Medulla oblongata (tissue), 1 donor: Measurements from ENCODE around the gene RBM8A.

Experiments used
- DNase-seq: peaks from one replicate; pipeline ENCODE4 v3.0.0-alpha.2; 2015; ENCODE audit errors: extremely low spot score

RBM8A gene

DNA sequence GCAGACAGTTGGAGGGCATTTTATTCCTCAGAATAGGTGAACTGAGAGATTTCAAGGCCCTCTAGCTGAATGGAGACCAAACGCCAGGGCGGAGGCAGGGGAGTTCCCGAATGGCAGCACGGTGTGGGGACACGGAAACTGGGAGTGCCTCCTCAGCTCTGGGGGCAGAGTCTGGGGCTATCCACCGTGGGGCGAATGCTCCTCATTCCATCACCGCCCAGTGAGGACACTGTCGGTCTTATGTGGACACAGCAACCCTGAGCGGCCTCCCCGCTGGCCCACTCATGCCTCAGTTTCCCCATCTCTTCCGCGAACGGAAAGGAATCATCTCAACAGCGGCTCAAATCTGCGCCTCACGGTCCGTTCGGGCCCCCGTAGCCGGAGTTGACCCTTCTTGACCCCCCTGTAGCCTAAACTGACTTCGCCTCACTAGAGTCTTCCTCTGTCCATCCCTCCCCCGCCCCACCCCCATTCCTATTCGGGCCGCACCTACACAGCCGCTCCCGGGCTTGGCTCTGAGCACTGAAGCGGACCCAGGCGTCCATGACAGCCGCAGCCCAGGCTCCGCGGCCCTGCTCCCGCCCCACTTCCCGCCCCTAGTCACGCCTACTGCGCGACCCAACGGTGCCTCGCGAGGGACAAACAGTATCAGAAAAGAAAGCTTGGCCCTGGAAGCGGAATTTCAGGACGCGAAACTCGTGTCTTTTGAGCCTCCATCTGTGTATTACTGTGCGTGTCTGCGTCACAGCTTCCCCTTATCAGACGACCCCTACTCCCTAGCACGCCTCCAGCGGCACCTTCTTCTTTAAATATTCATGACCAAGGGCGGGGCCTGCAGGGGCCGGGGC, 8.9 kb downstream of the RBM8A start, which contains the start of gene PEX11B:
TSS of gene PEX11B (minus strand) at position 574 of the 848 bp plus-strand sequence. CDS start at position 545, 29 bp downstream.
- DNase-seq = peak; percentile 93

DNA sequence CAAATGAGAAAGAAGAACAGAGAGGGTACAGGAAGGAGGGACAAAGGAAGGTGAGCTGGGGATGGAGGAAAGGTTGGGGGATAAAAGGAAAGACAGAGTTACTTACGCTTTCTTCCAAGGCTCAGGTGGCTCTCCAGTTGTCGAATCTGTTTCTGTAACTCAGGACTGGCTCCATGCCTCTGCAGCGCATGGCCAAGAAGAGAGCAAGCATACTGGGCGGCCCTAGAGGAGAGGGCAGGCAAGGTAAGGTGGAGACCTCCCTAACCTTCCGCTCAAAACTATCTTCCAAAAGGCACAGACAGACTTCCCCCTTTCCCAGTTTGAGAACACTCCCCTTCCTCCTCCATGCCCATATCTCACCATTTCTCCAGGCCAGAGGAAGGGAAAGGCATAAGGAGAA, 9.7 kb downstream of the RBM8A start:
- no peak for DNase-seq

DNA sequence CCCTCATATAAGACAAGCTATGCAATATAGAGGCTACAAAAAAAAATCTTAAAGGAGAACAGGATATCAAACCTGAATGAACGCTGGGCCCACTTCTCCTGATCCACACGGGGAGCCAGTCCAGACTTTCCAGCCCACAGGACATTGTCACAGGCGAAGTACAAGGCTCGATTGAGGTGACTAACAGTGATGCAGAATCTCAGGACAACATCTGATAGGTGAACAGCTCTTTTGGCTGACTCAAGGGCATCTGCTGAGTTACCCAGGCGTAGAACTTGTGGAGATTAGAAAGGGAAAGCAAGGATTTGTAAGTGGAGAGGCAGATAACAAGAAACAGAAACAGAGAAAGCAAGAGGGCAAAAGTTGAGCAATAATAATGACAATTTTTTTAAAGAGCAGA, 10.5 kb downstream of the RBM8A start:
- no peak for DNase-seq

DNA sequence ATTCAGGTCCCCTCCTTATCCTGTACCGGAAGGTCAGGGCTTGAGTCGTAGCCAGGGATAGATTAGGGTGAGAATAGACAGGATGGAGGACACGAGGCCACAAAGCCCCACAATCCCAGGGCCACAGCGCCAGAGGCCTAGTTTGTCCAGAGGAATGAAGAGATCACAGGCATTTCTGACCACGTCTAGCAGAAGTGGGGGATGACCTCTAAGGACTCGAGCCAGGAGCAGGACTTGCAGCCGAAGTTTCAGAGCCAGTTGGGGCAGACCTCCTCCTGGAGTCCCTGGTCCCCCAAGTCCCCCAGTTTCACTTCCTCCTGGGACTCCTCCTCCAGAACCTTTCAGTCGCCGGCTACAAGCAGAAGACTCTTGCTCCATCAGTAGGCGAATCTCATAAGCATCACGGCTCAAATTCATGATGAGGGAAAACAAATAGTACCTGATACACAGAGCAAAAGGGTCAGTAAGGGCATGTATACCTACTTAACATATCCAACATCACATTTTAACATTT, 15.1 kb downstream of the RBM8A start:
- DNase-seq = no peak

DNA sequence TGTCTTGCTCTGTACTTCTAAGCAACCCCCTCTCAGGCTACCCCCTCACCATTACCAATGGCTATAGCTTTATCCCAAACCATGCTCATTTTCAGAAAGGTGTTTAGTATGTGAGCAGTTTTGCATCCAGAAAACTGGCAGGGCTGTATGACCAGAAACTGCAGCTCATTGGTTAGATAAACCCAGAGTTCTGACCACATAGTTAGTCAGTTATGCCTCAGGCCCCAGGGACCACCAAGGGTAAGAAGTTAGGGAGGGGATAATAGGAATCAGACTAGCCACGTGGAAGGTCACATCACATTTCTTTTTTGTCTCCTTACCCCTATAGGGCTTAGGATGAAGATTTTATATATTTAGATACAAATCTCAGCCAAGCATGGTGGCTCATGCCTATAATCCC, 18.6 kb downstream of the RBM8A start:
- no peak for DNase-seq

DNA sequence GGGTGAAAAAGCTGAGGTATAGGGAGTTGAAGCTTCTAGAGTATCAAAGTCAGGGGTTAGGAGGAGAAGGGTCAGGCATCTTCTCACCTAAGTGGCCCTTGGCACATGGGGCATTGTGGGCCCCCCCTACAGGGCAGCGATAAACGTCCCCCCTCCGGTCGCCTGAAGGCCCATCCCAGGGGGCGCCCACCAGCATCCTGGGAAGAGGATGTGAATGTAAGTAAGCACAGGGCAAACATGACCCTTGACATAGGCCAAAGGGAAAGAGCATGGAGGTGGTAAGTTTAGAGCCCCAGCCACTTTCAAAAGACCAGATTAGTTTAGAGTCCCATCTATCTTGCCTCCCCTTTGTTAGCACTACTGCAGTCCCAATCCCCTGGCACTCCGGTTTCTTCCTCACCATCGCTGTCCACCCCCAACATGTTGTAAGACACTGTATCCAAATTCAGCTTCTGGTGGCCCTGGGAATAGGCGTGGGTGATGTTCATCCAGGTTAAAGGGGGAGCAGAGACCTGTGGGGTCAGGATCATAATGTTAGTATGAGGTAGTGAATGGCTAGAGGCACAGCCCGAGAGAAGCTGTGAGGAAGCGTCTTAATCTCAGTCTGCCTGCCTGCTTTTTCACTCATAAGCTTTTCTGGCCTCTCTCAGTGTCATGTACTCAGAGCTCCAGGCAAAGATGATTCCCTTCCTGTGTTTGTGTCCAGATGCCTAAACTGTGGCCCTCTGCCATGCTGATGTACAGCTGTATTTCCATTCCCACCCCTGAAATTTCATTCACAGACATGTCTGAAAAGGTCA, 20.1 kb downstream of the RBM8A start:
- no peak for DNase-seq

DNA sequence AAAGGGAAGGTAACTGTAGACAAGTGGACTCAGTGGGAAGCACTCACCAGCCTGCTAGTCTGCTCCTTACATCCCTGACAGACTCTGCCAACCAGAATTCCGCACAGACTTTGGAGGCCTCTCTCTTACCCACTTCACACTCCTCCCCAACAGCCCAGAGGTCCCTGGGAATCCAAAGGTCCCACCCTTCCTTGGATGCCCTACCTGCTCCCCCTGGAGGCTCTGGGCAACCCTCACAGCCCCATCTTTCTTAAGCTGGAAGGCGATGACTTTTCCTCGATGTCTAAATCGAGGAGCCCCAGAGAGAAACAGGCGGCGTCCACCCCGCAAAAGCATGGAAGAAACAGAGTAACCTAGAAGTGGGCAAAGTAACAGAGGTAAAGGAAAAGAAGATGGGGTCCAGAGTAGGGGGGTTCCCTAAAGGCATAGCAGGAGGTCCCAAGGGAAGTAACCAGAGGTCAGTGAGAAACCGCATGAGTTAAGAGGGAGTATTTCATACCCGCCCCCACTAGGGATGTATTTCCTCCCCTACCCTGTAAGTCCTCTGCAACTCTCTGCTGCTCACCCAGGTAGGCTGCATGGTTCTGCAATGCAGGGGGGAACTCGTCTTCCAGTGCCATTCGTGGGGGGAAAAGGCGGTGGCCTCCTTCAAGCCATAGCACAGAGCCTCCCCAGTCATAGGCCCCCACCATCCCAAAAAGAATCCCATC, 25.8 kb downstream of the RBM8A start:
- no peak for DNase-seq

DNA sequence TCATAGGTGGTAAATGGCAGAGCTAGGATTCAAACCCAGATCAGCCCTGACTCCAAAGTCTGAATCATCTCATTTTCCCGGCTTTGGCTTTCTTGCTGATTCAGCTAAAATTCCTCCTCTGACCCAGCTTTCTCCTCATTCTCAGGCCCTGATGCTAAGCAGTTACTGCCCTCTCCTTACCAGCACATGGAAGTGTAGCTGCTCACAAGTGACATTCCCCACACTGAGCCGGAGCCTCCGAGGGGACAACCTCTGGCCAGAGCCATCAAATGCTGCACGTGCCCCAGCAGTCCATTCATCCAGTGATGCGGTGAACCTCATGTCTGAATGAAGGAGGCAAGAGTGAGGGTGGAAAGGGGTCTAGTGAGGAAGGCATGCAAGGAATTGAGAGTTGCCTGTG, 28.5 kb downstream of the RBM8A start:
- no peak for DNase-seq

DNA sequence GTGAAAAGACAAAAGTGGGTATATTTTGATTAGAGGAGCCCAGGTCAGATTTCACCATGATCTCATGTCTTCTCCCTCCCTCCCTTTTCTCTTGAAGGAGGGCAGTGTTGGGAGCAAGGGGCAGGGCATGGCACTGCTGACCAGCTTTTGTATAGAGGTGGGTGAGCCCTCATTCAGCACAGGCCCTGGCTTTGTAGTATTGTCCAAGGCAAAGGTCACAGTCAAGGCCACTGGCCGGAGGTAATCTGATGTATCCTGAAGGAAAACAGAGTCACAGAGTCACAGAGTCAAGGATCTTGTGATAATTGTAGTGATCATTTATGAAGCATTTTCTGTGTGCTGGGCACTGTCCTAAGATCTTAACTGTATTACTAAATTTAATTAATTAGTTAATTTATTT, 29.3 kb downstream of the RBM8A start:
- no peak for DNase-seq

DNA sequence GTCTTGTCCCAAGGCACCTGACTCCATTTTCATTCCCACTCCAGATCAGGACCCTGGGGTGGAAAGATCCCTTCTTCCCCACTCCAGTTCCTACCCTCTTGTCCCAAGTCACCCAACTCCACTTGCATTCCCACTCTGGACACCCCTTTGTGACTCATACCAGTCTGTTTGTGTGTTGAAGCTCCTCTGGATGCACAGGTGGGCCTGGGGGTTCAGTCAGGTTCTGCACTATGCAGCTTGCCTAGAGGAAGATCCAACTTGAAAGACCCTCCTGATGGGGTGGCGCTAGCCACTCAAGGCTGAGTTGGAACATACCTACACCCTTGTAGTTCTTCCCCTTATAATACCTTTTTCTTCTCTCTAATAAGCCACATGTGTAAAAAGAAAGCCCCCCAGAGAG, 31.8 kb downstream of the RBM8A start:
- DNase-seq = no peak

DNA sequence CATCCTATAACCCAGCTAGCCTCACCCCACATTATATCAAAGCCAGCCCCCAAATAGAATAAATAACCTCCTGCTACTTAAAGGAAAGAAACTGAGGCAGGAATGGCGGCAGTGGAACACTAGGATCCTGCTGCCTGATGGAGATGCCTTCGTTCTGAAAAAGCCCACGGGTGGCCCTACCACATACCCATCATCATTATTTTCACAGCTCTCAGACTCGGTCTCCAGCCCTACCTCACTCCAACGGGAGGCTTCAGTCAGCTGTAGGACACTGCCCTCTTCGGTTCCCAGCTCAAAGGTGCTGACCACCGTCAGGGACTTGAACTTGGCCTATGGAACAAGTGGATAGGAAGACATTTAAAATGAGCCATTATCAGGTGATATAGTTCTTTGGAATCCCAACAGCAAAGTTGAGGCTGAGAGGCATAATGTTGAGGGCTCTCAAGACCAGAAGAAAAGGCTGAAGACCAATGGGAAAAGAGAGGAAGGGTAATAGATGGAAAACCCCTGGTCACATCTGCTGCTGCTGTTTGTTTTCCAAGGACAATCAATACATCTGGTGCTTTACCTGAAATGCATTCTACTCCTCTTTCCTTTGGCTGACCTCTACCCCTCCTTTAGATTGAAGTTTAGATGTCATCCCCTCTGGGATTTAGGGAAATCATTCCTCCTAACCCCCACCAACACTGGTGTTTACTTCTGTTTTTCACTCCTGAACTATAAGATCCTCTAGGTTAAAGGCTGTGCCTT, 33.8 kb downstream of the RBM8A start:
- DNase-seq = no peak

DNA sequence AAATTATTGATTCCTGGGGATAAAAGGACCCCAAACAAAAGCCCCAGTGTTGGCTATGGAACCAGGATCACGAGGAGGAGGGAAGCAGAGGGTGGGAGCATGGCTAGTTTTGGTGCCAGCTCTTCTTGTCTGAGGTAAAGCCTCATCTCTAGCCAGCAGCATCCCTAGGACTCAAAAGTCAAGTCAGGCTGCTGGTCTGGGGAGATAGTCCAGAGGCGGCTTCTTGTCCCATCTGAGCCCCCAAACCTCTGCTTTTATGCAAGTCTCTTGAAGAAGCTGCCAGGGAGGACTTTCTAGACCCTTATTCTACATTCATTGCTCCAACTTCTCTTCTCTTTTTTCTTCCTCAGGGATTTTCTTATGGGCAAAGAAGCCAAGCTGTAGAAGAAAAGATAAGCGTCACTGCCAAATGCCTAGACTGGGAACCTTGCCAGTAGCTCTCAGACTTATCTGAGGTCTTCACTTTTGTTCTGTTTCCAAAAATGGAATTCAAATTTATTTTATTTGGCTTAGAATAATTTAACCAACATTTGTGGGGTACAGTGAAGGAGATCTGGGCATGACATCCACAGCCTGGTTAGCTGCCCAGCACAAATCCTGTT, 34.7 kb downstream of the RBM8A start:
- no peak for DNase-seq

DNA sequence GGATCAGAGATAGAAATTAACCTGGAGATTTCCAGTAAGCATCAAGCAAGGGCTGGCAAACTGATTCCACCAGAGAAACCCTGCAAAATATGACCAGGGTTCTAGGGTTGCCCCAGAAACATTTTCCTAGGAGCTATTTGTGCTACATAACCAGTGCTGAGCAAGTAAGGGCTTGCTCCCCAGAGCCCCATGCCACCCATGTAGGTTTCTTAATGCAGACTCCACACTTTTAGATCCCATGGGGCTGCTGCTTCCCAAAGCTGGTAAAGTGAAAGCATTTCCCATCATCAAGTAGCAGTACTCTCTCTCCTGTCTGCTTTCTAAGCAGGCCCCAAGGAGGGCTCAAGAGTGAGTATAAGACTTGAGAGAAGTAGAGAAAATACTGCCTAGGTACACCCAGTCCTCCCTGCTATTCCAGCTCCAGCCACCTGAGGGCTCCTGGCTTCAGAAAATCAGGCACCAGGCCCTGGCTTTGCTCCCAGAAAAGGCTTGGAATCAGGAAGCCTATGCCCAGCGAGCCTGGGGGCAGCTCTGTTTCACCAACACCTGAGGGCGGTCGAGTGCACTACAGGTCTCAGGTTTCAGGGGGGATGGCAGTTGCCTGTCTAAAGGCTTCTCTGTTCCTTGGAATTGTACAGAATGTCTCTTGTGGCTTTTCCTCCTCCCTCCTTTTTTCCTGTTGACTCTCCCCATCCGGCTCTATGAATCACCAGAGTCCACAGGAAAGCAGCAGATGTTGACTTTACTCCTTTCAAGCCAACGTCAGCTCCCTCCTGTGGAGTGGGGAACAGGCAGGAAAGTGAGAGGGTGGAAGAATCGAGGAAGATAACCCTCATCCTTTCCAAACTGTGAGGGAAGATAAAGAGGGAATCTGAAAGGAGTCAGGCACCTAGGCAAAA, 35.4 kb downstream of the RBM8A start:
- DNase-seq = peak; percentile 96

DNA sequence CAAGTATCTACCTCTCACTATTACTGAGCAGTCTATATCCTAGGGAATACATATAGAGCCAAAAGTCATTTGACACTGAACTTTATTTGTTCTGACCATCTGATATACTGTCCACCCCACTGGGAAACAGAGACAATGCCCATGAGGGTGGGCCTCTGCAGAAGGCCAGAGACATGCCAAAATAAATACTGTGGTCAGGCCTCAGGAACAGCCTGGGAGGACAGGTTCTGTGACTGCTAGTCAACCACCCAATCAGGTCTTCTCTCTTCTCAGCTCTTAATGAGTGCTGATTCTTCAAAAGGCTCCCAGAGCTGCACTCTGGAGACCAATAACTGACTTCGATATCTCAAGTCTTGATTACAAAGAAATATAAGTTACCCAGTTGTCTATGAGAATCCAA, 36.1 kb downstream of the RBM8A start:
- no peak for DNase-seq

DNA sequence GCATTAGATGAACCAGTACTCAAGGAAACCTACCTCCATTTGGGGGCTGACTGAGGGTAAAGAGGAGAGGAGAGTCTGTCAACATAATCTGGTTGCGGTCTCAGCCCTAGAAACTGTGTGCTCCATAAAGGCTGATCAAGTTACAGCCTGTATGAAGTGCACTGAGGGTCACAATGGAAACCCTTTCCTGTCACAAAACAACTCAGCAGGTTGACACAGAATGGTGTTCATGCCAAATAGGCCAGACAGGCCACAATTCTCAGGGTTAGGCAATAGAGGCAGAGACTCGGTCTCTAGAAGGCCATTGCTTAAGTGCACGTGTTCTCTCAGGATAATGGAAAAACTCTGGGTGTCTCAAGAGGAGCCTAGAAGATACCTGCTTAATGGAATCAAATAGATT, 37.6 kb downstream of the RBM8A start:
- DNase-seq = no peak

DNA sequence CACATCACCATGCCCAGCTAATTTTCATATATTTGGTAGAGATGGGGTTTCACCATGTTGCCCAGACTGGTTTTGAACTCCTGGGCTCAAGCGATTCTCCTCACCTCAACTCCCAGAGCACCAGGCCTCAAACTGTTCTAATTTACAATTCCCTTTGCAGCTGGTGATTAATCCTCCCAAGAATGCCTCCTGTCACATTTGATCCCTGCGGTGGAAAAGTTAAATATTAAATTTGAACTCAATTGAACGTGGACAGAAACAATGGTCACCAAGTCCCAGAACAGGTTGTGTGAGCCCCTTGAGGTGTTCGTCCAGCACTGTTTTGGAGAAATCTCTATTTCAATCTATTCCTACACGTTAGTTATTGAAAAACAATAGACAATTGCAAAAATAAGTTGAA, 39.7 kb downstream of the RBM8A start:
- DNase-seq = no peak

DNA sequence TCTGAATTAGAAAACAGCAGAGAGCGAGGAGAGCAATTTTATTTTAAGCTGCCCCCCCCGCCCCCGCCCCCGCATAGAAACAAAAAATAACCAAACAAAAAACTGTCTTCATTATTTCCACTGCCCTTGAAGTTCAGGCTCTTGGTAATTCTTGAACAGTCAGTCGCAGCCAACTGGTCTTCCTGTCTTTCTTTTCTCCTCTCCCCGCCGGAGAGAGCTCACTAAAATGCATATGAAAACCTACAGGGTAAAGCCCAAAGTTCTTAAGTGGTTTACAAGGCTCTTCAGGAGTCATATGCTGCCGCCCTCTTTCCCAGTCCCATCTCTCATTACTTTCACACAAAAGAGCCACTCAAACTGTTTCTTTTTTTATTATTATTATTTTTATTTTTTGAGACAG, 40.5 kb downstream of the RBM8A start:
- no peak for DNase-seq

DNA sequence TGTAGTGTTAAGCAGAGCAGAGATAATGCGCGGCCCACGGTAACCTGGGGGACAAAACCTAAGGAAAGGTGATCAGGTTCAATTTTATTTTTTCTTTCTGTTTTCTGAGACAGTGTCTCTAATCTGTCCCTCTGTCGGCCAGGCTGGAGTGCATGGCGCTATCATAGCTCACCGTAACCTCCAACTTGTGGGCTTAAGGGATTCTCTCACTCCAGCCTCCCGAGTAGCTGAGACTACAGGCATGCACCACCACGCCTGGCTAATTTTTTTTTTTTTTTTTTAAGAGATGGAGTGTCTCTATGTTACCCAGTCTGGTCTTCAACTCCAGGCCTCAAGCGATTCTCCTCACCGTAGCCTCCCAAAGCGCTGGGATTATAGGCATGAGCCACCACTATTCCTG, 40.9 kb downstream of the RBM8A start:
- DNase-seq = no peak

DNA sequence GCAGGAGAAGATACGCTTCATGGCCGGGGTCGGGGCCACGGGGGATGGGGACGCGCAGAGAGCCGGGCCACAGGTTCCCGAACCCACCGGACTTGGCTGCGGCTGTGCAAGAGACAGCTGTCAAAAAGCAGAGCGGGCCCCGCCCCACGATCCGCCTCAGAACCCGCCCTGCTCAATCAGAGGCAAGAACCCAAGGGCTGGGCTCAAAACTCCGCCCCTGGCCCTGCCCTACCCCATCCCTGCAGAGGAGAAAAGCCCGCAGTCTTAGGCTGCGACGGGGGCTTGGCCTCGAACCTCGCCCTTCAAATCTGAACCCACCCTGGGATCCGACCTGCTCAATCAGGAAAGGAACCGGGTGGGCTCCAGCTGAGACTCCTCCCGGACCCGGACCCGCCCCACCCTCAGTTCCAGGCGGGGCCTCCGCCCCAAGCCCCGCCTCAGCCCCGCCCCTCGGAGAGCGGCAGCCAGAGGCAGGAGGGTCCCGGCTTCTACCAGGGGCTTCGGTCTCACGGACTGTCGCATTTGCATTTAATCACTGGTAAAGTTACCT, 41.5 kb downstream of the RBM8A start, which contains the start of gene ANKRD35:
TSS of gene ANKRD35 (minus strand) at position 129 of the 550 bp plus-strand sequence. CDS start at position 21, 108 bp downstream.
- peak; percentile 80 for DNase-seq
